Stomach (tissue), 9 donors: ENCODE data around the gene ADAM12. TPM values are rescaled to one million over a fixed set of nuclear protein-coding genes. Genes with fewer than 3 reads are reported as not detected.

Source experiments
- DNase-seq, 2 donors: peaks; one replicate each; pipeline versions ENCODE4 v3.0.0 to v3.0.0-alpha.2; 2013 to 2019
- H3K27ac ChIP-seq, 5 donors: fragments of 200-600 bp in 4 of 5; sonication (generic) in 4 of 5; one replicate each; pipeline ENCODE4 v1.5.1; 2013 to 2019; ENCODE audit warnings: mild to moderate bottlenecking in 1 of 5, moderate library complexity in 1 of 5
- H3K27me3 ChIP-seq, 3 donors: fragments of 200-600 bp; sonication (generic); one replicate each; pipeline ENCODE4 v1.5.1; 2017 to 2019; ENCODE audit warnings: mixed run types in 1 of 3
- H3K36me3 ChIP-seq, 4 donors: fragments of 200-600 bp; sonication (generic); 1 replicate in 3 of 4; 2 replicates in 1 of 4; pipeline ENCODE4 v1.5.1; 2016 to 2019
- H3K4me1 ChIP-seq, 4 donors: fragments of 200-600 bp; sonication (generic); one replicate each; pipeline ENCODE4 v1.5.1; 2016 to 2019
- H3K4me3 ChIP-seq, 4 donors: fragments of 200-600 bp; sonication (generic) in 3 of 4; one replicate each; pipeline ENCODE4 v1.5.1; 2016 to 2019; ENCODE audit warnings: mild to moderate bottlenecking in 1 of 4
- H3K9me3 ChIP-seq, 4 donors: fragments of 200-600 bp; sonication (generic); one replicate each; pipeline ENCODE4 v1.5.1; 2016 to 2019
- EP300 ChIP-seq: sonication (generic); formaldehyde crosslinking; IDR thresholded peaks from one replicate; pipeline ENCODE4 v1.6.1; 2017; ENCODE audit warnings: antibody characterized with exemption
- POLR2A ChIP-seq, 4 donors: fragments of 450-650 bp; IDR thresholded peaks; one replicate each; pipeline ENCODE4 v1.6.1; 2016; ENCODE audit warnings: antibody characterized with exemption in 4 of 4, control low read depth in 2 of 4, mild to moderate bottlenecking in 1 of 4, moderate library complexity in 1 of 4
- POLR2AphosphoS5 ChIP-seq, 3 donors: sonication (generic); formaldehyde crosslinking; IDR thresholded peaks; one replicate each; pipeline ENCODE4 v1.6.1; 2016; ENCODE audit warnings: antibody characterized with exemption in 3 of 3
- WGBS, 5 donors: extraction: QIAGEN DNeasy Blood & Tissue Kit in 3 of 5; methylation state at CpG; one replicate each; pipeline versions ENCODE4 v1.1.5 to v1.1.7; 2013 to 2018; 5-methylcytosine and 5-hydroxymethylcytosine counted together
- intact Hi-C: fragments of 100-400 bp; cut with DNase I; formaldehyde crosslinking; loops from one replicate; pipeline ENCODE4 v1.15.1; 2023; ENCODE audit warnings: low total_unique reads
- polyA plus RNA-seq, 3 donors: library from polyadenylated mRNA; stranded (reverse); fragments of 200-250 nt; gene quantifications; one replicate each; pipeline ENCODE4 v1.2.3, GENCODE V29; 2013
- total RNA-seq, 5 donors: library from RNA; depleted of rRNA; stranded (reverse); fragments of >200 nt; gene quantifications; one replicate each; pipeline versions ENCODE4 v1.1.0 to v1.2.3, GENCODE V29; 2014 to 2016
- TF ChIP-seq, protein P1 (sequence below), 7 experiments: fragments of 450-650 bp in 4 of 7; fragments of 200-600 bp in 3 of 7; sonication (generic) in 3 of 7; IDR thresholded peaks; one replicate each; pipeline ENCODE4 v1.5.1; 2016 to 2019; ENCODE audit warnings: antibody characterized with exemption in 7 of 7, control low read depth in 2 of 7, mild to moderate bottlenecking in 1 of 7
- donor health status: healthy with polysubstance abuse.
- donor health status: Bipolar disorder and iron deficiency.
- donor health status: healthy.

The ADAM12 gene
- total and polyA plus RNA-seq, 8 donors, result 0.03 to 6.4 (median 0.50) TPM; not detected in 3

DNA sequence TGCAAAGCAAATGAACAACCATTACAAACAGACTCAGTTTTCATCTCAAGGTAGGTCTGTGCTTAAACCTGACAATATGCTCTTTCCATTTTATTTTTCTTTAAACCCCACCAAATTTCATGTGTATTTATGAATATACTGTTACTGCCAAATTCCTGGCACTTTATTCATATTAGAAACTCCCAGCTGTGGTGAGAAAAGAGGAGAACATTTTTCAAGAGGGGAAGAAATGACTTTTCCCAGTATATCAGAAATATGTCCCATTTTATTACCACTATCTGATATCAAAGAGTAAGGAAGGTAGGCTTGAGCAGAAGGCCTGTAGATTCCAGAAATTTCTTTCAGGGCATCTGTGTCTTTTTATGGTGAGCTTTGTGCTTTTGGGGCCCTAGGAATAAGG is 189.6 kb downstream of the ADAM12 start:
- no peaks in the 10 kb centered on the region for H3K9me3 ChIP-seq
- intact Hi-C loops, result no loop called here
- no peak for DNase-seq
- H3K27ac ChIP-seq, result no peak overlapping the region
- no peaks in the 10 kb centered on the region for H3K27me3 ChIP-seq
- H3K4me1 ChIP-seq, result no peaks in the 10 kb centered on the region
- no peak for TF ChIP-seq POLR2A (IDR thresholded peaks at IDR 0.05)
- TF ChIP-seq EP300, result no peak
- TF ChIP-seq POLR2AphosphoS5 (IDR thresholded peaks at IDR 0.05), result no peak
- TF ChIP-seq, protein P1, sequence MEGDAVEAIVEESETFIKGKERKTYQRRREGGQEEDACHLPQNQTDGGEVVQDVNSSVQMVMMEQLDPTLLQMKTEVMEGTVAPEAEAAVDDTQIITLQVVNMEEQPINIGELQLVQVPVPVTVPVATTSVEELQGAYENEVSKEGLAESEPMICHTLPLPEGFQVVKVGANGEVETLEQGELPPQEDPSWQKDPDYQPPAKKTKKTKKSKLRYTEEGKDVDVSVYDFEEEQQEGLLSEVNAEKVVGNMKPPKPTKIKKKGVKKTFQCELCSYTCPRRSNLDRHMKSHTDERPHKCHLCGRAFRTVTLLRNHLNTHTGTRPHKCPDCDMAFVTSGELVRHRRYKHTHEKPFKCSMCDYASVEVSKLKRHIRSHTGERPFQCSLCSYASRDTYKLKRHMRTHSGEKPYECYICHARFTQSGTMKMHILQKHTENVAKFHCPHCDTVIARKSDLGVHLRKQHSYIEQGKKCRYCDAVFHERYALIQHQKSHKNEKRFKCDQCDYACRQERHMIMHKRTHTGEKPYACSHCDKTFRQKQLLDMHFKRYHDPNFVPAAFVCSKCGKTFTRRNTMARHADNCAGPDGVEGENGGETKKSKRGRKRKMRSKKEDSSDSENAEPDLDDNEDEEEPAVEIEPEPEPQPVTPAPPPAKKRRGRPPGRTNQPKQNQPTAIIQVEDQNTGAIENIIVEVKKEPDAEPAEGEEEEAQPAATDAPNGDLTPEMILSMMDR (IDR thresholded peaks at IDR 0.05), result no peak
- H3K36me3 ChIP-seq, result no peaks in the 10 kb centered on the region
- H3K4me3 ChIP-seq, result no peak overlapping the region

DNA sequence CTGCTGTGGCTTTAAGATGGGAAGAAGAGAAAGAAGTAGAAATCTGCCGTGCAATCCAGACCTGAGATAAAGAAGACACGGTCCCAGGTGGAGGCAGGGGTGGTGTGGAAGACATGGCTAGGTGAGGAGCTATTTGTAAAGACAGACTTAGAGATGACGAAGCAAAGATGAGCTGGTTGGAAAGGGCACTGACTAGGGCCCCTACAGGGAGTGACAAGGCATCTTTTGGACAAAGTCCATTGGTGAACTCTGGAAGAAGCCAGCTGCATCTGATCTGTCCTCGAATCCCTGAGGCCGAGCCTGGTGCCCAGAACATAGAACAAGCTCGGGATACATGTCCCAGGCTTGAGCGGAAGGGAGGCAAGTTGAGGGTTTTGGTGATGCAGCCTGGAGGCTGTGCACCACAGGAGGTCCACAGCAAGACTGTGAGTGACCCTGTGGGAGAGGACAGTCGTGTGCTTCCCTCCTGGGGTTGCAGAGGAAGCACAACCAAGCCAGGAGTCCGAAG is 191.2 kb downstream of the ADAM12 start:
- H3K4me3 ChIP-seq, result no peak overlapping the region
- intact Hi-C loops, result no loop called here
- no peak for DNase-seq
- H3K9me3 ChIP-seq, result no peaks in the 10 kb centered on the region
- H3K36me3 ChIP-seq, result no peaks in the 10 kb centered on the region
- no peak overlapping the region for H3K27ac ChIP-seq
- H3K27me3 ChIP-seq, result no peaks in the 10 kb centered on the region
- 74 to 83% (median 81%) methylated on average over 9 of the region's 9 CpGs for WGBS, 5 donors
- no peak for TF ChIP-seq EP300
- no peak for TF ChIP-seq POLR2A (IDR thresholded peaks at IDR 0.05)
- TF ChIP-seq, protein P1 (IDR thresholded peaks at IDR 0.05), result no peak
- no peak for TF ChIP-seq POLR2AphosphoS5 (IDR thresholded peaks at IDR 0.05)
- H3K4me1 ChIP-seq, result no peaks in the 10 kb centered on the region

DNA sequence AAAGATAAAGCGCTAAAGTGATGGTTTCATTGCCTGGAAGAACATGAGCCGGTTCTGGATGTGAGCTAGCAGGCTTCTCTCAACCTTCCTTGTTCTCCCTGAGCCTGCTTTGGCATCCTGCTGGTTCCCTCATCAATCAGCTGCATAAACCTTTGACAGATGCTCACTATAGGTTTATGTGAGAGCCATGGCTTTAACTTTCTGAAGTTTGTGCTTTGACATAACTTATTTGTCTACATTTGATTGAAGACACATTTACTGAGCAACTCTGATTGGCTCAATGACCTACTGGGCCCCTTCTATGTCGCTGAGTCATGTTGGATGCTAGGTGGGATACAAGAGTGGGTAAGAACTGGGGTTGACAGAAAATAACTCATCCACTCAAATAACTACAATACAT is 192.0 kb downstream of the ADAM12 start:
- no peaks in the 10 kb centered on the region for H3K36me3 ChIP-seq
- 79 to 92% (median 86%) methylated on average over 3 of the region's 3 CpGs for WGBS, 5 donors
- H3K9me3 ChIP-seq, result no peaks in the 10 kb centered on the region
- H3K27me3 ChIP-seq, result no peaks in the 10 kb centered on the region
- H3K4me3 ChIP-seq, result no peak overlapping the region
- no peaks in the 10 kb centered on the region for H3K4me1 ChIP-seq
- intact Hi-C loops, result no loop called here
- DNase-seq, result no peak
- no peak overlapping the region for H3K27ac ChIP-seq
- TF ChIP-seq, protein P1 (IDR thresholded peaks at IDR 0.05), result no peak
- TF ChIP-seq POLR2A (IDR thresholded peaks at IDR 0.05) (no peak), POLR2AphosphoS5 (IDR thresholded peaks at IDR 0.05) (no peak), EP300 (no peak)

DNA sequence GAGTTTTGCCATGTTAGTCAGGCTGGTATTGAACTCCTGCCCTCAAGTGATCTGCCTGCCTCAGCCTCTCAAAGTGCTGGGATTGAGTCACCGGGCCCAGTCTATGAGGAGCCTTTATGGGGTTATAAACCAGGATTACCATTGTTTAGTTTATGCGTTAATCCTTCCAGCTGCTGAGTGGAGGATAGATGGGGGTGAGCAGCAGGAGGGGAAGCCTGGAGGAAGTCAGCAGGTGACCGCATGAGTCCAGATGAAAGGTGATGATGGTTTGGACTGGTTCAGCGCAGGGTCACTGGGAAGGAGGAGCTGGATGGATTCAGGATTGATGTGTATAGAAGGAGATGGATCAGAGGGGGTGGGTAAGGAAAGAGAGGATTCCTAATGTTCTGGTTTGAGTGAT is 197.1 kb downstream of the ADAM12 start:
- no peak for DNase-seq
- Histone ChIP-seq H3K9me3 (no peaks in the 10 kb centered on the region), H3K36me3 (no peaks in the 10 kb centered on the region), H3K4me3 (no peak overlapping the region), H3K27me3 (peaks cover 0 to 10% (median 0%) of the 10 kb centered on the region in 3 donors), H3K4me1 (no peaks in the 10 kb centered on the region), H3K27ac (no peak overlapping the region)
- WGBS, 5 donors, result 78 to 87% (median 82%) methylated on average over 4 of the region's 4 CpGs
- intact Hi-C loops, result no loop called here
- no peak for TF ChIP-seq POLR2AphosphoS5 (IDR thresholded peaks at IDR 0.05)
- TF ChIP-seq POLR2A (IDR thresholded peaks at IDR 0.05), result no peak
- TF ChIP-seq, protein P1 (IDR thresholded peaks at IDR 0.05), result no peak
- no peak for TF ChIP-seq EP300
